Urinary bladder (tissue), 4 donors: ENCODE measurements around the gene ECI1. TPM values are rescaled to one million over a fixed set of nuclear protein-coding genes. Genes with fewer than 3 reads are reported as not detected.

Source experiments
- DNase-seq: peaks from one replicate; pipeline ENCODE4 v3.0.0-alpha.2; 2015; ENCODE audit errors: extremely low spot score
- H3K27ac ChIP-seq: one replicate; pipeline ENCODE4 v1.5.1; 2013; ENCODE audit warnings: low read depth, mild to moderate bottlenecking, moderate library complexity
- H3K36me3 ChIP-seq: one replicate; pipeline ENCODE4 v1.6.1; 2013; ENCODE audit warnings: mild to moderate bottlenecking, moderate library complexity; ENCODE audit not compliant: insufficient read depth
- H3K4me1 ChIP-seq: one replicate; pipeline ENCODE4 v1.6.1; 2013; ENCODE audit warnings: mild to moderate bottlenecking, moderate library complexity; ENCODE audit not compliant: insufficient read depth
- H3K4me3 ChIP-seq: one replicate; pipeline ENCODE4 v1.5.1; 2013; ENCODE audit warnings: low read depth, low read length
- WGBS: extraction: QIAGEN DNeasy Blood & Tissue Kit; methylation state at CpG from one replicate; pipeline ENCODE4 v1.1.7; 2013; 5-methylcytosine and 5-hydroxymethylcytosine counted together
- polyA plus RNA-seq: library from polyadenylated mRNA; stranded (reverse); fragments of 200-250 nt; gene quantifications from one replicate; pipeline ENCODE4 v1.2.3, GENCODE V29; 2013
- total RNA-seq: library from RNA; depleted of rRNA; stranded (reverse); fragments of >200 nt; gene quantifications from one replicate; pipeline ENCODE4 v1.2.3, GENCODE V29; 2014
- donor health status: healthy with polysubstance abuse.
- donor health status: healthy.

ECI1 gene
- total and polyA plus RNA-seq, 2 donors: 16.6 to 93.2 TPM

- H3K4me1 ChIP-seq: no peaks in the 10 kb centered on the region
- 91% methylated on average over 23 of the region's 23 CpGs for WGBS
- no peak overlapping the region for H3K4me3 ChIP-seq
- DNase-seq: no peak
- no peak overlapping the region for H3K27ac ChIP-seq
- H3K36me3 ChIP-seq: peaks cover 16% of the 10 kb centered on the region
Measured at GRCh38 chr16:2229632-2230250, 21.6 kb downstream of the ECI1 start.

GRCh38 chr16:2229091-2229490 lies 22.3 kb downstream of the ECI1 start:
- Histone ChIP-seq H3K4me1 (no peaks in the 10 kb centered on the region), H3K4me3 (no peak overlapping the region), H3K27ac (no peak overlapping the region), H3K36me3 (peaks cover 16% of the 10 kb centered on the region)
- DNase-seq: no peak
- 85% methylated on average over 12 of the region's 12 CpGs for WGBS

- H3K4me1 ChIP-seq: no peaks in the 10 kb centered on the region
- 89% methylated on average over 25 of the region's 25 CpGs for WGBS
- no peak overlapping the region for H3K4me3 ChIP-seq
- H3K36me3 ChIP-seq: peaks cover 14% of the 10 kb centered on the region
- no peak overlapping the region for H3K27ac ChIP-seq
- no peak for DNase-seq
Measured at GRCh38 chr16:2228161-2228824, 23.1 kb downstream of the ECI1 start.

- Histone ChIP-seq H3K4me1 (no peaks in the 10 kb centered on the region), H3K27ac (no peak overlapping the region), H3K4me3 (no peak overlapping the region), H3K36me3 (peaks cover 2% of the 10 kb centered on the region)
- WGBS: 93% methylated on average over 6 of the region's 6 CpGs
- no peak for DNase-seq
Measured at GRCh38 chr16:2226918-2227317, 24.5 kb downstream of the ECI1 start.

- no peak for DNase-seq
- Histone ChIP-seq H3K36me3 (peaks cover 2% of the 10 kb centered on the region), H3K27ac (no peak overlapping the region), H3K4me1 (no peaks in the 10 kb centered on the region), H3K4me3 (no peak overlapping the region)
- 69% methylated on average over 9 of the region's 9 CpGs for WGBS
Measured at GRCh38 chr16:2226245-2226793, 25.1 kb downstream of the ECI1 start.

GRCh38 chr16:2223942-2224486 lies 27.4 kb downstream of the ECI1 start:
- H3K4me1 ChIP-seq: no peaks in the 10 kb centered on the region
- no peaks in the 10 kb centered on the region for H3K36me3 ChIP-seq
- peak overlapping the region; percentile 86 for H3K4me3 ChIP-seq
- peak overlapping the region; percentile 66 for H3K27ac ChIP-seq
- no peak for DNase-seq
- 6% methylated on average over 22 of the region's 22 CpGs for WGBS

- peak; percentile 95 for DNase-seq
- Histone ChIP-seq H3K4me3 (peak within 1 kb of the TSS; percentile 86), H3K36me3 (no peaks in the 10 kb centered on the region), H3K4me1 (no peaks in the 10 kb centered on the region), H3K27ac (peak within 1 kb of the TSS; percentile 82)
- whole genome bisulfite sequencing: under 1% methylated on average over 82 of the region's 82 CpGs
Measured at GRCh38 chr16:2223221-2223941, 28.0 kb downstream of the ECI1 start, which contains the start of gene E4F1. Gene E4F1 (plus strand): TSS chr16:2223591. CDS start chr16:2223614, 23 bp downstream.

GRCh38 chr16:2216330-2216729 lies 35.1 kb downstream of the ECI1 start:
- WGBS: 94% methylated on average over 4 of the region's 4 CpGs
- Histone ChIP-seq H3K27ac (no peak overlapping the region), H3K4me3 (no peak overlapping the region), H3K4me1 (no peaks in the 10 kb centered on the region), H3K36me3 (no peaks in the 10 kb centered on the region)
- DNase-seq: no peak

- Histone ChIP-seq H3K36me3 (no peaks in the 10 kb centered on the region), H3K27ac (peak within 1 kb of the TSS; percentile 70), H3K4me3 (peak within 1 kb of the TSS; percentile 68), H3K4me1 (no peaks in the 10 kb centered on the region)
- DNase-seq: no peak
- 1% methylated on average over 48 of the region's 48 CpGs for WGBS
Measured at GRCh38 chr16:2214719-2214968, 36.7 kb downstream of the ECI1 start, which contains the start of gene PGP. Gene PGP (minus strand): TSS chr16:2214840. CDS start chr16:2214777, 63 bp downstream.

GRCh38 chr16:2213817-2214718 lies 37.3 kb downstream of the ECI1 start:
- Histone ChIP-seq H3K36me3 (no peaks in the 10 kb centered on the region), H3K27ac (peak overlapping the region; percentile 70), H3K4me1 (no peaks in the 10 kb centered on the region), H3K4me3 (peak overlapping the region; percentile 68)
- no peak for DNase-seq
- WGBS: under 1% methylated on average over 98 of the region's 98 CpGs

GRCh38 chr16:2212362-2213324 lies 38.7 kb downstream of the ECI1 start:
- Histone ChIP-seq H3K27ac (no peak overlapping the region), H3K4me1 (no peaks in the 10 kb centered on the region), H3K4me3 (no peak overlapping the region), H3K36me3 (no peaks in the 10 kb centered on the region)
- no peak for DNase-seq
- 74% methylated on average over 19 of the region's 19 CpGs for WGBS

- no peak overlapping the region for H3K4me3 ChIP-seq
- no peak overlapping the region for H3K27ac ChIP-seq
- no peaks in the 10 kb centered on the region for H3K4me1 ChIP-seq
- no peaks in the 10 kb centered on the region for H3K36me3 ChIP-seq
- WGBS: 81% methylated on average over 11 of the region's 11 CpGs
- no peak for DNase-seq
Measured at GRCh38 chr16:2211923-2212347, 39.5 kb downstream of the ECI1 start.
